HTERT RPE-1 (cell line): ENCODE measurements around the gene TNFSF12.

Source experiments
- in situ Hi-C: fragments of 300-500 bp; cut with MboI; formaldehyde crosslinking; loops from 4 replicates; pipeline ENCODE4 v1.14.3; 2020; ENCODE audit warnings: low sequenced_read_pairs

Gene TNFSF12

GRCh38 chr17:7548585-7549400, at the start of gene TNFSF12:
Gene TNFSF12, plus strand, starts transcription at chr17:7549058. Its CDS starts 96 bp downstream, at chr17:7549154.
- in situ Hi-C loops, result no loop called here

DNA sequence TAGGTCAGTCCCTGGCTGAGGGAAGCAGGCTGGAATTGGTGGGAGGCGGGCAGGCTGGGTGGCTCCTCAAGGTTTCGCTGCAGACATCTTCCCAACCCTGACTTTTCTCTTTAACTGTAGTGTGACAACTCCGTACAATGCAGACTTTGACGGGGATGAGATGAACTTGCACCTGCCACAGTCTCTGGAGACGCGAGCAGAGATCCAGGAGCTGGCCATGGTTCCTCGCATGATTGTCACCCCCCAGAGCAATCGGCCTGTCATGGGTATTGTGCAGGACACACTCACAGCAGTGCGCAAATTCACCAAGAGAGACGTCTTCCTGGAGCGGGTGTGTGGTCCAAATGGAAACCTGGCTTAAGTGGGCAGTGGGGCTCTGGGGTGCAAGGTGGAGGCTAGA, 49.7 kb upstream of the TNFSF12 start:
- in situ Hi-C loops, result no loop called here

- in situ Hi-C loops, result no loop called here
Observed at GRCh38 chr17:7501729-7502128, 47.1 kb upstream of the TNFSF12 start.

- in situ Hi-C loops, result no loop called here
Observed at GRCh38 chr17:7502171-7502847, 46.5 kb upstream of the TNFSF12 start.

DNA sequence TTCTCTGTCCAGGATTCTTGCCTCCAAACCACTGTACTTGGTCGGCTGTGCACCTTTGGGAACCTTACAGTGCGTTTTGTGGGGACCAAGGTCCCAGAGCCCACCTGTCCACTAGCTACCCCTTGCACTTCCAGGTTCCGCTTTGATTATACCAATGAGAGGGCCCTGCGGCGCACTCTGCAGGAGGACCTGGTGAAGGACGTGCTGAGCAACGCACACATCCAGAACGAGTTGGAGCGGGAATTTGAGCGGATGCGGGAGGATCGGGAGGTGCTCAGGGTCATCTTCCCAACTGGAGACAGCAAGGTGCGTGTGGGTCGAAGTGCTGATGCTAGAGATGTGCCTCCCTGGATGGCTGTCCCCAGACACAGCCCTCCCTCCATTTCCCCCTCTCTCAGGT, 45.9 kb upstream of the TNFSF12 start:
- in situ Hi-C loops, result no loop called here

- in situ Hi-C loops, result no loop called here
Observed at GRCh38 chr17:7503521-7503920, 45.3 kb upstream of the TNFSF12 start.

- in situ Hi-C loops, result no loop called here
Observed at GRCh38 chr17:7508145-7508544, 40.7 kb upstream of the TNFSF12 start.

DNA sequence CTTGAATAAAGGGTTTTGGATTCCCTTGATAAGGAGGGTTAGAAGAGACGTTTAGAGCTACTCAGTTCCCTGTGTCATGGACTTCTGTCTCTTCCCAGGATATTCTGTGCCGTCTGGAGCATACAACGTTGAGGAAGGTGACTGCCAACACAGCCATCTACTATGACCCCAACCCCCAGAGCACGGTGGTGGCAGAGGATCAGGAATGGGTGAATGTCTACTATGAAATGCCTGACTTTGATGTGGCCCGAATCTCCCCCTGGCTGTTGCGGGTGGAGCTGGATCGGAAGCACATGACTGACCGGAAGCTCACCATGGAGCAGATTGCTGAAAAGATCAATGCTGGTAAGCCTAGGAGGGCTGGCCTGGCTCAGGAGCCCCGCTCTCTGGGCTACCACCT, 40.0 kb upstream of the TNFSF12 start:
- in situ Hi-C loops, result no loop called here

- in situ Hi-C loops, result no loop called here
Observed at GRCh38 chr17:7509937-7510336, 38.9 kb upstream of the TNFSF12 start.

GRCh38 chr17:7511108-7511507, 37.8 kb upstream of the TNFSF12 start:
- in situ Hi-C loops, result no loop called here

GRCh38 chr17:7512105-7512504, 36.8 kb upstream of the TNFSF12 start:
- in situ Hi-C loops, result no loop called here

DNA sequence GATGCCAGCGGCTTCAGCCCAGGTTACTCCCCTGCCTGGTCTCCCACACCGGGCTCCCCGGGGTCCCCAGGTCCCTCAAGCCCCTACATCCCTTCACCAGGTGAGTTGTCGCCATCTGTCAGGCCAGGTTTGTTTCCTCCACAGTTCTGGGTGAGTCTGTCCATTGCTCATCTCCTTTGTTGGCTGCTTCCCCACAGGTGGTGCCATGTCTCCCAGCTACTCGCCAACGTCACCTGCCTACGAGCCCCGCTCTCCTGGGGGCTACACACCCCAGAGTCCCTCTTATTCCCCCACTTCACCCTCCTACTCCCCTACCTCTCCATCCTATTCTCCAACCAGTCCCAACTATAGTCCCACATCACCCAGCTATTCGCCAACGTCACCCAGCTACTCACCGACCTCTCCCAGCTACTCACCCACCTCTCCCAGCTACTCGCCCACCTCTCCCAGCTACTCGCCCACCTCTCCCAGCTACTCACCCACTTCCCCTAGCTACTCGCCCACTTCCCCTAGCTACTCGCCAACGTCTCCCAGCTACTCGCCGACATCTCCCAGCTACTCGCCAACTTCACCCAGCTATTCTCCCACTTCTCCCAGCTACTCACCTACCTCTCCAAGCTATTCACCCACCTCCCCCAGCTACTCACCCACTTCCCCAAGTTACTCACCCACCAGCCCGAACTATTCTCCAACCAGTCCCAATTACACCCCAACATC, 35.9 kb upstream of the TNFSF12 start:
- in situ Hi-C loops, result no loop called here

DNA sequence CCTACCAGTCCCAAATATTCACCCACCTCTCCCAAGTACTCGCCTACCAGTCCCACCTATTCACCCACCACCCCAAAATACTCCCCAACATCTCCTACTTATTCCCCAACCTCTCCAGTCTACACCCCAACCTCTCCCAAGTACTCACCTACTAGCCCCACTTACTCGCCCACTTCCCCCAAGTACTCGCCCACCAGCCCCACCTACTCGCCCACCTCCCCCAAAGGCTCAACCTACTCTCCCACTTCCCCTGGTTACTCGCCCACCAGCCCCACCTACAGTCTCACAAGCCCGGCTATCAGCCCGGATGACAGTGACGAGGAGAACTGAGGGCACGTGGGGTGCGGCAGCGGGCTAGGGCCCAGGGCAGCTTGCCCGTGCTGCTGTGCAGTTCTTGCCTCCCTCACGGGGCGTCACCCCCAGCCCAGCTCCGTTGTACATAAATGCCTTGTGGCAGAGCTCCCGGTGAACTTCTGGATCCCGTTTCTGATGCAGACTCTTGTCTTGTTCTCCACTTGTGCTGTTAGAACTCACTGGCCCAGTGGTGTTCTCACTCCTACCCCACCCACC, 34.9 kb upstream of the TNFSF12 start:
- in situ Hi-C loops, result no loop called here

DNA sequence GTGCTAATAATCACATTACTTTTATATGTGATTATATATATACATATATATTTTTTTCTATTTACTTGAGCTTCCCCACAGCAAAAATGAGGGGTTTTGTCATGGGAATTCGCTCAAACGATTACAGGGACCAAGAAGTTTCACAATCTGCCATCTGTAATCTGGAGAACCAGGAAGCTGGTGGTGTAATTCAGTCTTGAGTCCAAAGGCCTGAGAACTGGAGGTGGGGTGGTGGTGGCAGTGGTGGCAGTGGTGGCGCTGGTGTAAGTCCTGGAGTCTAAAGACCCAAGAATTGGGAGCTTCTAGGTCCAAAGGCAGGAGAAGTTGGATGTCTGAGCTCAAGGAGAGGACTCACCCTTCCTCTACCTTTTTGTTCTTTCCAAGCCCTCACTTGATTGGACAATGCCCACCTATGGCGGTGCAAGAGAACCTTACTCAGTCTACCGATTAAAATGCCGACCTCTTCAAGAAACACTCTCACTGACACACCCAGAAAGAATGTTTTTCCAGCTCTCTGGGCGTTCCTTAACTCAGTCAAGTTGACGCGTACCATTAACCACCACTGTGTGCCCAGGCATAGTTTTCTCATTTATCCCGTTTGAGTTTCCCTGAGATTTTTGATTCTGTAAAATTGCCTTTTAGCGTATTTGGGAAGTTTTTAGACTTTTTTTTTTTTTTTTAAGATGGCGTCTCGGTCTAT, 32.8 kb upstream of the TNFSF12 start:
- in situ Hi-C loops, result no loop called here

- in situ Hi-C loops, result no loop called here
Observed at GRCh38 chr17:7523033-7523432, 25.8 kb upstream of the TNFSF12 start.

DNA sequence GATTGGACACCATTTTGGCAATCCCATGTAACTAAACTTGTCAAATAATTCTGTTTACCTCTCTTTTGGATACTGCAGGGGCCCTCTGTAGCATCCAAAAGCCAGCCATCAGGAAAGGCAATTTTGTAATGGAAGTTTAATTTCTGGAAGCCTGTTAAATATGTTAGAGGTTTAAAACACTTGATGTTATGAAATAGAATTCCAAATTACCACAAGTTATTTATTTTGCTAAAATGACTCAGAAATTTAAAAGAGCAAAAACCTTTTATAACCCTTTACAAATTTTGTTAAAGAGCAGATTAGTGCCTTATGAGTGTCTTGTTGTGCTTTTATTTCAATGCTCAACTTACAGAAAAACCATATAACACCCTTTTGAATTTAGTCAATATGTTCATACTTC, 20.0 kb upstream of the TNFSF12 start:
- in situ Hi-C loops, result no loop called here

GRCh38 chr17:7530023-7530900, 18.6 kb upstream of the TNFSF12 start:
- in situ Hi-C loops, result no loop called here

GRCh38 chr17:7538050-7538449, 10.8 kb upstream of the TNFSF12 start:
- in situ Hi-C loops, result no loop called here

- in situ Hi-C loops, result no loop called here
Observed at GRCh38 chr17:7538891-7539545, 9.8 kb upstream of the TNFSF12 start.
